ENCODE data around the gene NPIPB6.
"Not testable (repeated sequence)": the region's sequence is repeated elsewhere in the genome, so short reads cannot be mapped to it uniquely, and the experiment has no call there.

NPIPB6 gene

DNA sequence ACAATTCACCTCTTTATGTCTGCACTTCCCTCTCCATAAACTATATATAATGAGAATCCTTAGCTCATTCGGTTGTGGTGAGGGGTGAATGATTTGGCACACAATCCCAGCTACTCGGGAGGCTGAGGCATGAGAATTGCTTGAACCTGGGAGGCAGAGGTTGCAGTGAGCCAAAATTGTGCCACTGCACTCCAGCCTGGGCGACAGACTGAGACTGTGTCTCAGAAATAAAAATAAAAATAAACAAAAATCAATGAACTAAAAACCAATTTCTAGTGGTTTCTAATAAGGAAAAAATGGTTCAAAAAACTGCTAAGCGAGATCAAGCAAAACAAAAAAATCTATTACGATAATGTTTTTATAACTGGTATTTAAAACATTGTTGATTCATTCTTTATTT, at the start of gene NPIPB6:
TSS of gene NPIPB6 (minus strand) at position 101 of the 400 bp plus-strand sequence. CDS start 686 bp downstream, outside the sequence.
- H3K36me3 ChIP-seq (replicated peaks); DNase-seq; H3K27ac ChIP-seq; in situ Hi-C loops (cut with HindIII; ENCODE audit: low pct_ligation_motif_present, low sequenced_read_pairs); H3K27me3 ChIP-seq (replicated peaks); H3K4me3 ChIP-seq (ENCODE audit: low read depth, low read length): not testable (repeated sequence)

DNA sequence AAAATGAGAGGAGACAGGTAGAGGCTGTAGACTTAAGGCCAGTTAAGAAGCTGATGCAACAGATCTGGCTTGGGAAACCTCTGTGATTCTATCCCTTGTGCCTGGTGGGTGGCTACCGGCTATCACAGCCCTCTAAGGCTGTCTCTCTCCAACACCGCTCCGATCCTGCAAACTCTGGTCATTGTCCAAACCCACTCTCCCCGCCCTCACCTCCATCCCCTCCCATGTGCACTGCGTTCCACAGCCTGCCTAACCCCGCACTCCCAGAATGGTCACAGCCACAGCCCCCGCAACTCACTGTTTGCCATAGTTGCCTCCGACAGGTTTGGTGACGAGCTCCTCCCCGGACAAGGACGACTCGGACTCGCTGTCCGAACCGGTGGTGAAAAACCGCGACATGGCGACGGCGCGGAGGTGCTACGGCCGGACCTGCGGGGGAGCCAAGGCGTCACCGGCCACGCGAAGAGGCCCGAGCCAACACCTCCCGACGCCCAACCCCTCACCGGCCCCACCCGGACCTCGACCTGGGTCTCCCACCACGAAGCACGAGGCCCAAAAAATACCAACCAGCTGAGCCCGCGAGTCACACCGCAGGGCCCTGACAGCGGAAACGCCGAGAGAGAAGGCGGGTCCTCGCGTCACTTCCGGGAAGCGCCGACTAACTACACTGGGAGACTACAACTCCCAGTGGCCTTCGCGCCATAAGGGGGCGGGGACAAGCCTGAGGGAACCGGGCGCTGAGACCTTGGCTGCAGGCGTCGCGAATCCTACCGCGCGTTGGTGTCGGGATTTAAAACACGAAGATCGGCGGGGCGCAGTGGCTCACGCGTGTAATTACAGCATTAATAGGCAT, 40.1 kb upstream of the NPIPB6 start, which contains the start of gene EIF3CL:
TSS of gene EIF3CL (minus strand) at position 622 of the 853 bp plus-strand sequence. CDS start at position 399, 223 bp downstream.
- in situ Hi-C loops (cut with HindIII; ENCODE audit: low pct_ligation_motif_present, low sequenced_read_pairs); H3K36me3 ChIP-seq (replicated peaks); H3K27ac ChIP-seq; DNase-seq; H3K27me3 ChIP-seq (replicated peaks): not testable (repeated sequence)
- H3K4me3 ChIP-seq (ENCODE audit: low read depth, low read length), result peak within 1 kb of the TSS; percentile 41

DNA sequence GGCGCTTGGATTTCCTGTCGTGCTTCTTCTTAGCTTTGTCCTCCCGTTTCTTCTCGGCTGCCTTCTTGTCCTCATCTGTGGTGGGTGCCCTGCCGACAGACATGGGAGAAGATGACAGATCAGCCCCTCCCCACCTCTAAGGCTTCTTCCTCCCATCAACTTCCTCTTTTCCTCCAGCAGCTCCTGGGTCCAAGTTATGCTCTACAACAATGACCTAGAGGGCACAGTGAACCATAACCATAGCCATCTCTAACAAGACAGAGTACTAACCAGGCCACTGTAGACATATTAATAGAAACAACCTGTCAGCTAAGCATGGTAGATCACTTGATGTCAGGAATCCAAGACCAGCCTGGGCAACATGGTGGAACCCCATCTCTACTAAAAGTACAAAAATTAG, 28.7 kb upstream of the NPIPB6 start:
- H3K4me3 ChIP-seq (ENCODE audit: low read depth, low read length); H3K27ac ChIP-seq; in situ Hi-C loops (cut with HindIII; ENCODE audit: low pct_ligation_motif_present, low sequenced_read_pairs); H3K27me3 ChIP-seq (replicated peaks); H3K36me3 ChIP-seq (replicated peaks); DNase-seq: not testable (repeated sequence)

DNA sequence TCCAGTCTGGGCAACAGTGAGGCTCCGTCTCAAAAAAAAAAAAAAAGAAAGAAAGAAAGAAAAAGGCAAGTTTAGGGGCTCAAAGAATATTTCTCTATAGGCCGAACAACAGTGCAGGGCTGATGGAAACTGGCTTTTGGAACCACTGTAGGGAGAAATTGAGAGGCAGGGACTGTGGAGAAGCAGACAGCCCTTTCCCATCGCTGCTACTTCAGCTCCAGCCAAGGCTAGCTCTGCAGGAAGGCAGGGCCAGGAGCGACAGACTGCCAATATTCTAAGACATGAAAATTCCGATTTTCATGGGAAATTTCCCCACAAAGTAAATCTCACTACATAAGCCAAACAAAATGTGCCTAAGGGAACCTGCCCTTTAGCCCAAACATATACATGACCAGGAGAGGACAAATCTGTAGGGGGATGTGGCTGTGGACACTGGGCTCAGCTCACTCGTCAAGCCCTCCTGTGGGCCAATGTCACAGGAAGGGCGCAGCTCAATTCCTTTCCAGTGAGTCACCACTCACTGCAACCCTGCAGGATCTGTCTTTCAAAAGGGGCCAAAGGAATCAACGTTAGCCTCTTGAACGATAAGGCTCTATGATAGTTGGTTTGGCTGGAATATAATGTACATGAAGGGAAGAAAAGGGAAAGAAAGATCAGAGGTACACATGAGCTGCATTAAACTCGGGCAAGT, 19.0 kb upstream of the NPIPB6 start:
- H3K36me3 ChIP-seq (replicated peaks); H3K27ac ChIP-seq; H3K4me3 ChIP-seq (ENCODE audit: low read depth, low read length); H3K27me3 ChIP-seq (replicated peaks); DNase-seq; in situ Hi-C loops (cut with HindIII; ENCODE audit: low pct_ligation_motif_present, low sequenced_read_pairs): not testable (repeated sequence)

DNA sequence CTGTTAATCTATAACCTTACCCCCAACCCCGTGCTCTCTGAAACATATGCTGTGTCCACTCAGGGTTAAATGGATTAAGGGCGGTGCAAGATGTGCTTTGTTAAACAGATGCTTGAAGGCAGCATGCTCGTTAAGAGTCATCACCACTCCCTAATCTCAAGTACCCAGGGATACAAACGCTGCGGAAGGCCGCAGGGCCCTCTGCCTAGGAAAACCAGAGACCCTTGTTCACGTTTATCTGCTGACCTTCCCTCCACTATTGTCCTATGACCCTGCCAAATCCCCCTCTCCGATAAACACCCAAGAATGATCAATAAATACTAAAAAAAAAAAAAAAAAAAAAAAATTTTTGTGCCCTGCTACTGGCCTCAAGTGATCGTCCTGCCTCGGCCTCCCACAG, 14.5 kb upstream of the NPIPB6 start:
- in situ Hi-C loops (cut with HindIII; ENCODE audit: low pct_ligation_motif_present, low sequenced_read_pairs); H3K4me3 ChIP-seq (ENCODE audit: low read depth, low read length); H3K36me3 ChIP-seq (replicated peaks); H3K27me3 ChIP-seq (replicated peaks); DNase-seq; H3K27ac ChIP-seq: not testable (repeated sequence)

DNA sequence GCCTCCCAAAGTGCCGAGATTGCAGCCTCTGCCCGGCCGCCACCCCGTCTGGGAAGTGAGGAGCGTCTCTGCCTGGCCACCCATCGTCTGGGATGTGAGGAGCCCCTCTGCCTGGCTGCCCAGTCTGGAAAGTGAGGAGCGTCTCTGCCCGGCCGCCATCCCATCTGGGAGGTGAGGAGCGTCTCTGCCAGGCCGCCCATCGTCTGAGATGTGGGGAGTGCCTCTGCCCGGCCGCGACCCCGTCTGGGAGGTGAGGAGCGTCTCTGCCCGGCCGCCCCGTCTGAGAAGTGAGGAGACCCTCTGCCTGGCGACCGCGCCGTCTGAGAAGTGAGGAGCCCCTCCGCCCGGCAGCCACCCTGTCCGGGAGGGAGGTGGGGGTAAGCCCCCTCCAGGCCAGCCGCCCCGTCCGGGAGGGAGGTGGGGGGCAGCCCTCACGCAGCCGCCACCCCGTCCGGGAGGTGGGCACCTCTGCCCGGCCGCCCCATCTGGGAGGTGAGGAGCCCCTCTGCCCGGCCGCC, 13.9 kb upstream of the NPIPB6 start:
- DNase-seq; in situ Hi-C loops (cut with HindIII; ENCODE audit: low pct_ligation_motif_present, low sequenced_read_pairs); H3K27me3 ChIP-seq (replicated peaks): not testable (repeated sequence)

DNA sequence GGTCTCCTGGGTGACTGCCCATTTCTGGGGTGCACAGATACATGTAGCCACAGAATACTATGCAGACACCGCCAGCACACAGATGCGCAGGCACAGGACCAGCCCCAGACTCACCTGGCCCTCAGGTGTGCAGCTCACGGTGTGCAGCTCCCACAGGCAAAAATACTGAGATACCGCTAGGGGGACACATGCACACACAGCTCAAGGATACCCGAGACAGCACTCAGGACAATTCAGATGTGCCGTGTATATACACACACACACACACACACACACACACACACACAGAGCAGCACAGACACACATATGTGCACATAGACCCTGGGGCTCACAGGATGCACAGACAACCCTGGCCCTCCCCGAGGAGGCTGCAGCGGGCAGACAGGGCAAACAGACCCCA, 11.8 kb upstream of the NPIPB6 start:
- H3K27ac ChIP-seq; H3K4me3 ChIP-seq (ENCODE audit: low read depth, low read length); H3K36me3 ChIP-seq (replicated peaks); in situ Hi-C loops (cut with HindIII; ENCODE audit: low pct_ligation_motif_present, low sequenced_read_pairs); DNase-seq; H3K27me3 ChIP-seq (replicated peaks): not testable (repeated sequence)

More for the DNA sequence above, 13.9 kb upstream of the NPIPB6 start:
- not testable (repeated sequence) for H3K4me3 ChIP-seq (ENCODE audit: low read depth, low read length); H3K27ac ChIP-seq; H3K36me3 ChIP-seq (replicated peaks)

DNA sequence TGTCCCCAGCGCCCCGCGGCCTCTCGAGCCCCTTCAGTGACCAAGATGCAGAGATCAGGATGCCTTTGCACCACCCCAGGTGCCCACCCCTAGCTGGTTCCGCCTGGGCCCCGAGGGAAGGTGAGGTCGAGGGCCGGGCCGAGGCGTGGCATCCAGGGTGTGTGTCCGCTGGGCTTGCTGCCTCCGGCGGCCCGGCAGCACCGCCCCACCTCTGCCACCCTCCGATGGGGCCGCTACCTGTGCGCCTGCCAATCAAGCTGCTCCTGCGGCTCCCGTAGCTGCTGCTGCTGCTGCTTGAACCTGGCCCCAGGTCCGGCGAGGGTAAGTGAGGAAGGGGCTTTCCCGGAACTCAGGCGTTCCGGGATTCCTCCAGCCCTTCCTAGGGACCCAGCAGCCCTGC, 11.0 kb upstream of the NPIPB6 start:
- H3K36me3 ChIP-seq (replicated peaks); H3K4me3 ChIP-seq (ENCODE audit: low read depth, low read length); H3K27me3 ChIP-seq (replicated peaks); in situ Hi-C loops (cut with HindIII; ENCODE audit: low pct_ligation_motif_present, low sequenced_read_pairs); H3K27ac ChIP-seq; DNase-seq: not testable (repeated sequence)

DNA sequence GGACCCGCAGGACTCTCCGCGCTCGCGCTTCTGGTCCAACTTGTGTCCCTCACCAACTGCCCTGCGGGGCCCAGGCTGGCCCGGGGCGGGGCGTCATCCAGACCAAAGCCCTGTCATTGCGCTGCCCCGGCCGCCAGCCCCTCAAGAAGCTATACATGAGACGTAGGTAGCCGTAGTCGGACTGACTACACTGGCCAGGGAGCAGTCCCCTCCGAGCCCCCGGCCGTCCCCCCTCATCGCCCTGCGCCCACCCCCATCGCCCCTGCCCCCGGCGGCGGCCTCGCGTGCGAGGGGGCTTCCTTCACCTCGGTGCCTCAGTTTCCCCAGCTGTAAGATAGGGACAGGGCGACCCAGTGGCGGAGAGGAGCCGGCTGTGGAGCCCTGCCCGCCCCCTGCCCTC, 4.6 kb upstream of the NPIPB6 start:
- H3K27ac ChIP-seq; H3K36me3 ChIP-seq (replicated peaks); H3K27me3 ChIP-seq (replicated peaks); in situ Hi-C loops (cut with HindIII; ENCODE audit: low pct_ligation_motif_present, low sequenced_read_pairs); H3K4me3 ChIP-seq (ENCODE audit: low read depth, low read length); DNase-seq: not testable (repeated sequence)

DNA sequence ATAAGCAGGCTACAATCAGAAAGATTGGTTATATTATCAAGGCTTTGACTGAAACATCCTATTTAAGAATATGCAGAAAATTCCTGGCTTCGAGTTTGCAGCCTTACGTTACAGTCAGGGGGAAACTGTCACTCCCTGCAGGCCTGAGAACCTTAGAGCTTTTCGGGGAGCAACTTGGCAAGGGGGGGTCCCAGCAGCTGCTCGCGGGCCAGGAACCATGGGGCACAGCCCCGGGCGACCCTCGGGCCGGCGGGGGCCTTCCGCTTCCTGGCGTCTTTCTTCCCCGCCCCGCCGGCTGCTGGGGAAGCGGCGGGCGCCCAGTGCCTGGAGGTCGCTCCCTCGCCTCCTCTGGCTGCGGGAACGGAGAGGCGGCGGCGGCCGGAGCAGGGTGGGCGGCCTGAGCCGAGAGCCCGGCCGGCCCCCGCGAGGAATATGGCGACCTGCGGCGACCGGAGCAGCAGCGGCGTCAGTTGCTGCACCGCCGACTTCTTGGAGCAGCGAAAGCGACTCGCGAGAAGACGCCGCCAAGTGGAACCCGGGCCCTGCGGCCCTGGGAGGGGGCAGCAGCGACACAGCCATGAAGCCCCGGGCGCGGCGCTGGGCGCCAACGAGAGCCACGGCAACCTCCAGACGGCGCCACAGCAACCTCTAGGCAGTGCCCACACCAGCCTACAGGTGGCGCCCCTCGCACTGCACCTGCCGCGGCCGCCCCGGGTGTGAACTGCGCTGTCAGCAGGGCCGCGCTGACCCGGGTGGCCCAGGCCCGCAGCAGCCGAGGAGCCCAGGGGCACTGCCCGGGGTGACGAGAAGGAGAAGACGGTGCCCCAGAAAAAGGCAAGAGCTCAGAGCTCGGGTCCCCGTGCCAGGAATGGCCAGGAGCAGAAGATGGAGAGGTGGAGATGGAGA, 1.2 kb upstream of the NPIPB6 start:
- H3K27me3 ChIP-seq (replicated peaks); H3K4me3 ChIP-seq (ENCODE audit: low read depth, low read length); DNase-seq; H3K36me3 ChIP-seq (replicated peaks); in situ Hi-C loops (cut with HindIII; ENCODE audit: low pct_ligation_motif_present, low sequenced_read_pairs); H3K27ac ChIP-seq: not testable (repeated sequence)

DNA sequence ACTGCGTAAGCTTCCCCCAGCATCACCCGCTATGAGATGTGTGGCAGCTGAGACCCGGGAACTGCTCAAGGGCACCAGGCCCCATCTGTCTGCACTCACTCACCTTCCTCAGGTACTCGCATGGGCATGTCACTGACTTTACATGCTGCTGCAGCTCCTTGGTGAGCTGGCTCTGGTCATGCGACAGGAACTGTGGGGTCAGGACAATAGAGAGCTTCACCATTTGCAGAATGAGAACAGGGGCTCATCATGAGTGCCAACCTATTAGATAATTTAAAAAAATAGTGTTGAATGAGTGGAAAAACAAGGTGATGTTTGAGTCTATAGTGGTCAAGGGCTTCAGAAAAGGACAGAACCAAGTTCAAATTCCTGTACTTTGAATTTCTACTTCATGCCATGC, 708 bp downstream of the NPIPB6 start:
- H3K27ac ChIP-seq; DNase-seq; H3K27me3 ChIP-seq (replicated peaks); H3K36me3 ChIP-seq (replicated peaks); in situ Hi-C loops (cut with HindIII; ENCODE audit: low pct_ligation_motif_present, low sequenced_read_pairs); H3K4me3 ChIP-seq (ENCODE audit: low read depth, low read length): not testable (repeated sequence)

DNA sequence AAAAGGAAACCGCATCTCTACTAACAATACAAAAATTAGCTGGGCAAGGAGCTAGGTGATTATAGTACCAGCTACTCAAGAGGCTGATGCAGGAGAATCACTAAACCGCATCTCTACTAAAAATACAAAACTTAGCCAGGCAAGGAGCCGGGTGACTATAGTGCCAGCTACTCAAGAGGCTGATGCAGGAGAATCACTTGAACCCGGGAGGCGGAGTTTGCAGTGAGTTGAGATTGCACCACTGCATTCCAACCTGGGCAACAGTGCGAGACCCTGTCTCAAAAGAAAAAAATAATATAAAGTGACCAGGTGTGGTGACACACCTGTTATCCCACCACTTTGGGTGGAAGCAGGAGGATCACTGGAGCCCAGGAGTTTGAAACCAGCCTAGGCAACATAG, 25.1 kb downstream of the NPIPB6 start:
- H3K27ac ChIP-seq; H3K36me3 ChIP-seq (replicated peaks); DNase-seq; H3K4me3 ChIP-seq (ENCODE audit: low read depth, low read length); H3K27me3 ChIP-seq (replicated peaks); in situ Hi-C loops (cut with HindIII; ENCODE audit: low pct_ligation_motif_present, low sequenced_read_pairs): not testable (repeated sequence)

DNA sequence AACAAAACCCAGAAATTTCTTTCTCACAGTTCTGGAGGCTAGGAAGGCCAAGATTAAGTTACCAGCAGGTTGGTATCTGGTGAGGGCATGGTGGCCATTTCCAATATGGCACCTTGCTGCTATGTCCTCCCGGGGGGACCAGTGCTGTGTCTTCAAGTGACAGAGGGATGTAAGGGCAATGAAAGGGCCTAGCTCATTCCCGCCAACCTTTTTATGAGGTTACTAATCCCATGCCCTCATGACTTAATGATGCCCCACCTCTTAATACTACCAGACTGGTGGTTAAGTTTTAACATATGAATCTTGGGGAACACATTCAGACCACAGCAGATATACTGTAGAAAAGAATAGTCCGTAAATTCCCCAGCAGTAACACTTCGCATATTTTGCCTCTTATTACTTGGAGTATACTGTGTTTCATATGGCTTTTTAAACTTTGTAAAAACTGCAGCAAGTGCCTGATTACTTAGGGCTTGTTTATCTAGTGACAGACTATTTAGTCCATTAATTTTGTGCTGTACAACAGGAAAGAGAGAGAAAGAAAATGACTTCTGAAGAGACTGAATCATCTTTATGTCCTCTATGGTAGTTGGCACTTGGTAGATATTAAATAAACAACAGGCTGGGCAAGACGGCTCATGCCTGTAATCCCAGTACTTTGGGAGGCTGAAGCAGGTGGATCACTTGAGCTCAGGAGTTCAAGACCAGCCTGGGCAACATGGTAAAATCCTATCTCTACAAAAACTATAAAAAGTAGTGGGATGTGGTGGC, 26.2 kb downstream of the NPIPB6 start:
- DNase-seq; H3K27ac ChIP-seq; H3K4me3 ChIP-seq (ENCODE audit: low read depth, low read length); in situ Hi-C loops (cut with HindIII; ENCODE audit: low pct_ligation_motif_present, low sequenced_read_pairs); H3K36me3 ChIP-seq (replicated peaks); H3K27me3 ChIP-seq (replicated peaks): not testable (repeated sequence)

All from brain microvascular endothelial cell (primary cell).